HG02981 (cell line): Measurements from ENCODE around the gene ANO3.
"Not testable (repeated sequence)": the region's sequence is repeated elsewhere in the genome, so short reads cannot be mapped to it uniquely, and the experiment has no call there.

Experiments
- ATAC-seq: cut with Tn5 transposase; IDR thresholded peaks from one replicate; pipeline ENCODE4 v1.9.1; 2021; ENCODE audit warnings: mild to moderate bottlenecking, moderate library complexity; ENCODE audit not compliant: unreplicated experiment

The ANO3 gene

GRCh38 chr11:26331911-26332571, at the start of gene ANO3:
TSS of gene ANO3 (plus strand) at chr11:26332130. CDS start at chr11:26332276, 146 bp downstream.
- peak; percentile 95 for ATAC-seq

- ATAC-seq = no peak
These were observed 48.0 kb upstream of the ANO3 start for GRCh38 chr11:26283852-26284408.

- ATAC-seq = no peak
These were observed 46.3 kb upstream of the ANO3 start for GRCh38 chr11:26285608-26286007.

- ATAC-seq = no peak
These were observed 45.4 kb upstream of the ANO3 start for GRCh38 chr11:26286472-26287066.

- ATAC-seq = no peak
These were observed 44.8 kb upstream of the ANO3 start for GRCh38 chr11:26287067-26287518.

- ATAC-seq = peak; percentile 81
These were observed 34.5 kb upstream of the ANO3 start for GRCh38 chr11:26297189-26297975.

GRCh38 chr11:26316372-26316771, 15.6 kb upstream of the ANO3 start:
- not testable (repeated sequence) for ATAC-seq

GRCh38 chr11:26319906-26320305, 12.0 kb upstream of the ANO3 start:
- no peak for ATAC-seq

GRCh38 chr11:26321516-26321915, 10.4 kb upstream of the ANO3 start:
- no peak for ATAC-seq

- ATAC-seq = no peak
These were observed 9.4 kb upstream of the ANO3 start for GRCh38 chr11:26322335-26323067.

GRCh38 chr11:26323837-26324236, 8.1 kb upstream of the ANO3 start:
- no peak for ATAC-seq

- ATAC-seq = no peak
These were observed 7.7 kb upstream of the ANO3 start for GRCh38 chr11:26324270-26324669.

- no peak for ATAC-seq
These were observed 5.0 kb upstream of the ANO3 start for GRCh38 chr11:26326793-26327400.

GRCh38 chr11:26329206-26329605, 2.7 kb upstream of the ANO3 start:
- ATAC-seq = no peak

- ATAC-seq = no peak
These were observed 1.7 kb upstream of the ANO3 start for GRCh38 chr11:26330262-26330661.

- no peak for ATAC-seq
These were observed 614 bp downstream of the ANO3 start for GRCh38 chr11:26332572-26332915.

- ATAC-seq = no peak
These were observed 2.0 kb downstream of the ANO3 start for GRCh38 chr11:26333906-26334305.

- no peak for ATAC-seq
These were observed 4.0 kb downstream of the ANO3 start for GRCh38 chr11:26335903-26336302.

GRCh38 chr11:26344647-26345046, 12.7 kb downstream of the ANO3 start:
- no peak for ATAC-seq

- ATAC-seq = no peak
These were observed 16.8 kb downstream of the ANO3 start for GRCh38 chr11:26348776-26349175.

- no peak for ATAC-seq
These were observed 18.1 kb downstream of the ANO3 start for GRCh38 chr11:26350002-26350401.
